ENCODE results near the gene TAF8. TPM values are rescaled to one million over a fixed set of nuclear protein-coding genes. Genes with fewer than 3 reads are reported as not detected.

TAF8 gene
- total RNA-seq, 4 donors from 2014 or later: 19.2 to 28.5 (median 26.4) TPM

DNA sequence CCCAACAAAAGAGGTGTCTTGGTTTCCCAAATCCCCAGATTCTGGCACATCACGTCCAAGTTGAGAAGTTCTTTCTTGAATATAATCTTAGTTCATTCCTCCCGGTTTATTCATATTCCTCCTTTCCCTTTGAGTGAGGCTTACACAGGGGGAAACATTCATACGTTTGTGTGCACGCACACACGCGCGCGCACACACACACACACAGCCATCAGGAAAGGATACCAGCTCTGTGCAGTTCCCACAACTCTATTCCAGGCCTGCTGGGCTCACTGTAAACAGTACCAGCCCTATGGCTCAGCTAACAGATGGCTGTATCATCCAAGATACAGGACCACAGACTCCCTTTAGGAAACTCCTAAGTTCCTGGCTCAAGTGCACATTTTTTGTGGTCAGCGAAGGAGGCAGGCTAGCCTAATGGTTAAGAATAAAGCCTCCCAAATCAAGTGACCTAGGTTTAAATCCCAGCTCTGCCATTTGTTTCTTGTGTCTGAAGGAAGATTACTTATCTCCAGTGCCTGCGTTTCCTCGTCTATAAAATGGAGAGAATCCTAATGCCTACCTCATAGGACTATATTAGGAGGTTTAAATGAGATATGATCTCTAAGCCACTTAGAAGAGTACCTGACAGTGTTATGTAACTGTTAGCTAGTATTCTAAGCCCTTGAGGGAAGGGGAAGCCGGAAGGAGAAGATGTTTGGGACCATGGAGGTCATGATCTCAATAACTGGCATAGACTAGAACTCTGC is 3.7 kb upstream of the TAF8 start:
- H3K36me3 ChIP-seq: peaks cover 3% of the 10 kb centered on the region
- H3K27me3 ChIP-seq: no peaks in the 10 kb centered on the region
- peaks cover 79% of the 10 kb centered on the region for H3K4me1 ChIP-seq
- TF ChIP-seq POLR2AphosphoS5 (IDR thresholded peaks at IDR 0.05) (no peak), EP300 (IDR thresholded peaks at IDR 0.05) (no peak), POLR2A (IDR thresholded peaks at IDR 0.05) (no peak)
- TF ChIP-seq, protein P1, sequence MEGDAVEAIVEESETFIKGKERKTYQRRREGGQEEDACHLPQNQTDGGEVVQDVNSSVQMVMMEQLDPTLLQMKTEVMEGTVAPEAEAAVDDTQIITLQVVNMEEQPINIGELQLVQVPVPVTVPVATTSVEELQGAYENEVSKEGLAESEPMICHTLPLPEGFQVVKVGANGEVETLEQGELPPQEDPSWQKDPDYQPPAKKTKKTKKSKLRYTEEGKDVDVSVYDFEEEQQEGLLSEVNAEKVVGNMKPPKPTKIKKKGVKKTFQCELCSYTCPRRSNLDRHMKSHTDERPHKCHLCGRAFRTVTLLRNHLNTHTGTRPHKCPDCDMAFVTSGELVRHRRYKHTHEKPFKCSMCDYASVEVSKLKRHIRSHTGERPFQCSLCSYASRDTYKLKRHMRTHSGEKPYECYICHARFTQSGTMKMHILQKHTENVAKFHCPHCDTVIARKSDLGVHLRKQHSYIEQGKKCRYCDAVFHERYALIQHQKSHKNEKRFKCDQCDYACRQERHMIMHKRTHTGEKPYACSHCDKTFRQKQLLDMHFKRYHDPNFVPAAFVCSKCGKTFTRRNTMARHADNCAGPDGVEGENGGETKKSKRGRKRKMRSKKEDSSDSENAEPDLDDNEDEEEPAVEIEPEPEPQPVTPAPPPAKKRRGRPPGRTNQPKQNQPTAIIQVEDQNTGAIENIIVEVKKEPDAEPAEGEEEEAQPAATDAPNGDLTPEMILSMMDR (IDR thresholded peaks at IDR 0.05): no peak
- peak overlapping the region; percentile 77 for H3K4me3 ChIP-seq
- H3K9me3 ChIP-seq: no peaks in the 10 kb centered on the region
- WGBS: 53% methylated on average over 12 of the region's 12 CpGs
- no peak for DNase-seq (ENCODE audit: low spot score in 2 of 2)
- peak overlapping the region; percentile 89 for H3K27ac ChIP-seq

DNA sequence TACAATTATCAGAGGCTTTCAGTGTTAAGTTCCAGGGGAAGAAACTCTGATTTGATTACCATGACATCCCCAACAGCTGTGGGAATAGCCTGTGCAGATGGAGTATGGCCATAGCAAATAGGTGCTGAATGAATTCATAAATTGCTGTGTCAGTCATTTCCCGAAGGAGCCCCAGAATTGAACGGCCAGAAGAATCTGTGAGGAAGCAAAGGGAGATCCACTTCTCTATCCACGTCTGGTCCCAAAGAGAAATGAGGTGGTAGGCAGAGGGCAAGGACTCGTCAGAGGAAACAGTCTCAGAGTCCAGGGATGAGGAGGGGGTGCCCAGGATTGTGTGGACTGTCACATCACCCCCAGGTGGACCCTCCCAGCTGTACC is 3.1 kb upstream of the TAF8 start:
- WGBS: 44% methylated on average over 4 of the region's 4 CpGs
- Histone ChIP-seq H3K36me3 (peaks cover 7% of the 10 kb centered on the region), H3K9me3 (no peaks in the 10 kb centered on the region), H3K4me3 (peak overlapping the region; percentile 77), H3K27ac (peak overlapping the region; percentile 89), H3K27me3 (no peaks in the 10 kb centered on the region), H3K4me1 (peaks cover 80% of the 10 kb centered on the region)
- DNase-seq (ENCODE audit: low spot score in 2 of 2): no peak
- no peak for TF ChIP-seq POLR2AphosphoS5 (IDR thresholded peaks at IDR 0.05)
- TF ChIP-seq EP300 (IDR thresholded peaks at IDR 0.05): no peak
- TF ChIP-seq POLR2A (IDR thresholded peaks at IDR 0.05): no peak
- TF ChIP-seq, protein P1 (IDR thresholded peaks at IDR 0.05): no peak

DNA sequence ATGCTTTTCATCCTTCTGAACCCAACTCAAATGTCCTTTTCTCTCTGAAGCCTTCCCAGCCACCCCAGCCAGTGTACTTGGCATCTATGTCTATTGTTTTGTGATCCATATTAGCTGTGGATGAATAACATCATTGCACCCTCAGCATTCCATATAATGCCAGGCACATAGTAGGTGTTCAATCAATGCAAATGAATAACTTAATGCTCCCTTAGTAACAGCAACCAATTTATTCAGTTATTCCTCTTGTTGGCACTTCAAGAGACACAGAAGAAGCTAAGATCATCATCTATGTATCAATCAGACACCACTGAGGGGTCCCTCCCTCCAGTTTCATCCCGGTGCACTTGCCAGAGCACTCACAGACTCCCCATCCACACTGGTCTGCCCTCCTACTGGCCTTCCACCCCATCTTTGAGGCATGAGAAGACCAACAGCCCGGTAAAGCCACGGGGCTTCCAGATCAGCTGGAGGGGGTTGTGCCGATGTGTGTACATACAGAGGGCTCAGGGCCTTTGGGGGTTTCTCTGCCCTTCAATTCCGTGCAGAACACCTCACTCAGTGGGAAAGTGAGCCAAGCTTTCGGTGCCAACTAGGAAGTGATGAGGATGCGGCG is 2.4 kb upstream of the TAF8 start:
- WGBS: 3% methylated on average over 8 of the region's 8 CpGs
- no peaks in the 10 kb centered on the region for H3K9me3 ChIP-seq
- no peak for DNase-seq (ENCODE audit: low spot score in 2 of 2)
- H3K4me3 ChIP-seq: peak overlapping the region; percentile 77
- peak overlapping the region; percentile 89 for H3K27ac ChIP-seq
- peaks cover 81% of the 10 kb centered on the region for H3K4me1 ChIP-seq
- peaks cover 11% of the 10 kb centered on the region for H3K36me3 ChIP-seq
- TF ChIP-seq EP300 (IDR thresholded peaks at IDR 0.05) (no peak), POLR2A (IDR thresholded peaks at IDR 0.05) (no peak), POLR2AphosphoS5 (IDR thresholded peaks at IDR 0.05) (no peak)
- TF ChIP-seq, protein P1 (IDR thresholded peaks at IDR 0.05): no peak
- no peaks in the 10 kb centered on the region for H3K27me3 ChIP-seq

DNA sequence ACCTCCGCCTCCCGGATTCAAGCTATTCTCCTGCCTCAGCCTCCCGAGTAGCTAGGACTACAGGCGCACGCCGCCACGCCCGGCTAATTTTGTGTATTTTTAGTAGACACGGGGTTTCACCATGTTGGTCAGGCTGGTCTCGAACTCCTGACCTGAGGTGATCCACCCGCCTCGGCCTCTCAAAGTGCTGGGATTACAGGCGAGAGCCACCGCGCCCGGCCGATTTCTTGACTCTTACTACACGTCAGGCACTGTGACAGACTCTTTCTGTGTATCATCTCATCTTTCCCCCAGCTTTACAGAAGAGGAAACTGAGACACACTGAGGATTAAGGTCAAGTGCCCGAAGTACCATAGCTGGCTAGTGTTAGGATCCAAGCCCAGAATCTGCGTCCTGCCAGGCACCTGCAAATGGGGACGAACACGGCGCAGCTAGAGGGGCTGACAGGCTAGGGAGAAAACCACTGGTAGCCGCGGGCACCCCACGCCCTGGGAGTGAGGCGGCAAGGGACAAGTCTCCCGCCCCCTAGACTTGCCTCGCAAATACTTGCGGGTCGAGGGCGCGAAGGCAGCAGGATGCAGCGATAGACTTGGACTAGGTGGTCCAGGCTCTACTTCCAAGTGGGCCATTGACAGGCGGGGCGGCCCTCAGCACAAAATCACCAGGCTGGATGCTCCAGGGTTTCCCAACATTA is 1.1 kb upstream of the TAF8 start:
- 53% methylated on average over 30 of the region's 36 CpGs for WGBS
- TF ChIP-seq EP300 (IDR thresholded peaks at IDR 0.05) (no peak), POLR2AphosphoS5 (IDR thresholded peaks at IDR 0.05) (no peak), POLR2A (IDR thresholded peaks at IDR 0.05) (no peak)
- TF ChIP-seq, protein P1 (IDR thresholded peaks at IDR 0.05): no peak
- DNase-seq (ENCODE audit: low spot score in 2 of 2): peak in 1 of 2 donors; percentile 77
- Histone ChIP-seq H3K9me3 (no peaks in the 10 kb centered on the region), H3K4me3 (peak overlapping the region; percentile 77), H3K27me3 (no peaks in the 10 kb centered on the region), H3K36me3 (peaks cover 23% of the 10 kb centered on the region), H3K4me1 (peaks cover 74% of the 10 kb centered on the region), H3K27ac (peak overlapping the region; percentile 89)

DNA sequence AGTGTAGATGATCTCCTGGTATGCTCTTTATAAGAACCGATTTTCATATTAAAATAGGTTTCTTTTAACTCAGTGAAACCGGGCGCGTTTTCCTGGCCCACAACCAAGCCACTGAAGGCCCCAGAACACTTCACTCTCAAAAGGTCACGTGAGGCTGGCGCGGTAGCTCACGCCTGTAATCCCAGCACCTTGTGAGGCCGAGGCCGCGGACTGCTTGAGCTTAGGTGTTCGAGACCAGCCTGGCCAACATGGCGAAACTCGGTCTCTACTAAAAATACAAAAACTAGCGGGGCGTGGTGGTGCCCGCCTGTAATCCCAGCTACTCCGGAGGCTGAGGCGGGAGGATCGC is 402 bp upstream of the TAF8 start:
- TF ChIP-seq EP300 (IDR thresholded peaks at IDR 0.05): no peak
- TF ChIP-seq, protein P1 (IDR thresholded peaks at IDR 0.05): no peak
- no peak for TF ChIP-seq POLR2AphosphoS5 (IDR thresholded peaks at IDR 0.05)
- no peak for TF ChIP-seq POLR2A (IDR thresholded peaks at IDR 0.05)
- DNase-seq (ENCODE audit: low spot score in 2 of 2): peak in 1 of 2 donors; percentile 73

More for the DNA sequence above, 402 bp upstream of the TAF8 start:
- peaks cover 30% of the 10 kb centered on the region for H3K36me3 ChIP-seq
- 36% methylated on average over 20 of the region's 20 CpGs for WGBS
- peaks cover 67% of the 10 kb centered on the region for H3K4me1 ChIP-seq
- no peaks in the 10 kb centered on the region for H3K27me3 ChIP-seq
- H3K9me3 ChIP-seq: no peaks in the 10 kb centered on the region
- peak overlapping the region; percentile 77 for H3K4me3 ChIP-seq
- H3K27ac ChIP-seq: peak overlapping the region; percentile 89

All from suprapubic skin (tissue), 4 donors.